Femur (tissue), 1 donor: Measurements from ENCODE around the gene PYGB.
"Not testable (repeated sequence)": the region's sequence is repeated elsewhere in the genome, so short reads cannot be mapped to it uniquely, and the experiment has no call there.

Source experiments
- DNase-seq: peaks from one replicate; pipeline ENCODE4 v3.0.0-alpha.2; 2017

Gene PYGB

DNA sequence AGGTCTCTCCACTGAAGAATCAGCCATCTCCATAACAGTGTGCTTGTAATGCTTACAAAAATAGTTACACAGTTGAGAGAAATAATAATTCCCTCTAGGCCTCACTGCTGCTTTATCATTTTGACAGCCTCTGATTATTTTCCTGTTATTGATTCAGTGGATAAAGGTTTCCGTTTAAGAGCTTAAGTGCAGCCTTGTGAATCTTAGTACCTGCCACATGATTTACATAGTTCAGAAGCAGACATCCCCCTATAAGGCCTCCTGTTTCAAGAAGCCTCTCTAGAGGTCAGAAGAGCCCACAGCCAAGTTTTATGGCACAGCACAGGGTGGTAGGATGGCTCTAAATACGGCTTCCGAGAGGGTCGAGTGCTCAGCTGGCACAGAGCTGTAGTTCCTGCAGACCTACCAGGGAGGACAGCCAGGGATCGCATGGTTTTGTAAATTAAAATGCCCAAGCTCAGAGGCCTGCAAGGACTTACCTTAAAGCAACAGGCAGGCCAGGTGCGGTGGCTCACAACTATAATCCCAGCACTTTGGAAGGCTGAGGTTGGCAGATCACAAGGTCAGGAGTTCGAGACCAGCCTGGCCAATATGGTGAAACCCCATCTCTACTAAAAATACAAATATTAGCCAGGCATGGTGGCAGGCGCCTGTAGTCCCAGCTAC lies 17.6 kb upstream of the PYGB start:
- DNase-seq: no peak

DNA sequence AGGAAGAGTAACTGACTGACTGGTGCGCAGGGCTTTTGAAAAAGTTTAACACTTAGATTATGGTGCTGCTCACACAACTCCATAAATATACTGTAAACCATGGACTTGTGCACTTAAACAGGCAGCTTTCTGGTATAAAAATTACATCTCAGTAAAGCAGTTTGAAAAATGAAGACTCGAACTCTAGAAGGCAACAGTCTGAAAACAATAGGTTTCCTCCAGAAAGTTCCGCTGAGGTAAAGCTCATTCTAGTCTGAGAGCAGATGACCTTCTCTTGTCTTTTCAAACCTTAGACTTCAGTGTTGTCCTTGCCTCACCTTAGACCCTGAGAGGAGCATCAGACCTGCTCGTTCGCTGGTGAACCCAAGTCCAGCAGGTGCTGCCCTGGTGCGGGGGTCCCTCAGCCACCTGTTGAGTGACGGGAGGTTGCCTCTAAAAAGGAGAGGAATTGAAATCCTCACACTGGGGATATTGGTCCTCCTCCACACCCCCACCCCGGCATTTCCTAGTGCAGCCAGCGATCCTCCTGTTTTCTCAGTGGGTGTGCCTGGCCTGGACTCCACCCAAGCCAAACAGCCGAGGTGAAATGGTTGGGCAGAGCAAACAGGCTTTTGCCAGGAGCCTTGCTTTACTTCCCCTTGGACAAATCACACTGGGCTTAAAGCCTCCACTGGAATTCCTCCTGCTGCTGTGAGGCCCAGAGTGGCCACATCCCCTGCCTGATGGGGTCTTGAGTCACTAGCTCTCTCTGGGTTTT lies 14.7 kb upstream of the PYGB start:
- DNase-seq: peak; percentile 56

DNA sequence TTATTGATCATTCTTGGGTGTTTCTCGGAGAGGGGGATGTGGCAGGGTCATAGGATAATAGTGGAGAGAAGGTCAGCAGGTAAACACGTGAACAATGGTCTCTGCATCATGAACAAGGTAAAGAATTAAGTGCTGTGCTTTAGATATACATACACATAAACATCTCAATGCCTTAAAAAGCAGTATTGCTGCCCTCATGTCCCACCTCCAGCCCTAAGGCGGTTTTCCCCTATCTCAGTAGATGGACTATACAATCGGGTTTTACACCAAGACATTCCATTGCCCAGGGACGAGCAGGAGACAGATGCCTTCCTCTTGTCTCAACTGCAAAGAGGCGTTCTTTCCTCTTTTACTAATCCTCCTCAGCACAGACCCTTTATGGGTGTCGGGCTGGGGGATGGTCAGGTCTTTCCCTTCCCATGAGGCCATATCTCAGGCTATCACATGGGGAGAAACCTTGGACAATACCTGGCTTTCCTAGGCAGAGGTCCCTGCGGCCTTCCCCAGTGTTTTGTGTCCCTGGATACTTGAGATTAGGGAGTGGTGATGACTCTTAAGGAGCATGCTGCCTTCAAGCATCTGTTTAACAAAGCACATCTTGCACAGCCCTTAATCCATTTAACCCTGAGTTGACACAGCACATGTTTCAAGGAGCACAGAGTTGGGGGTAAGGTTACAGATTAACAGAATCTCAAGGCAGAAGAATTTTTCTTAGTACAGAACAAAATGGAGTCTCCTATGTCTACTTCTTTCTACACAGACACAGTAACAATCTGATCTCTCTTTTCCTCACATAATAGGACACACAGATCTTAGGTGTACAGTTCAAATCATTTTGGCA lies 13.7 kb upstream of the PYGB start:
- DNase-seq: not testable (repeated sequence)

DNA sequence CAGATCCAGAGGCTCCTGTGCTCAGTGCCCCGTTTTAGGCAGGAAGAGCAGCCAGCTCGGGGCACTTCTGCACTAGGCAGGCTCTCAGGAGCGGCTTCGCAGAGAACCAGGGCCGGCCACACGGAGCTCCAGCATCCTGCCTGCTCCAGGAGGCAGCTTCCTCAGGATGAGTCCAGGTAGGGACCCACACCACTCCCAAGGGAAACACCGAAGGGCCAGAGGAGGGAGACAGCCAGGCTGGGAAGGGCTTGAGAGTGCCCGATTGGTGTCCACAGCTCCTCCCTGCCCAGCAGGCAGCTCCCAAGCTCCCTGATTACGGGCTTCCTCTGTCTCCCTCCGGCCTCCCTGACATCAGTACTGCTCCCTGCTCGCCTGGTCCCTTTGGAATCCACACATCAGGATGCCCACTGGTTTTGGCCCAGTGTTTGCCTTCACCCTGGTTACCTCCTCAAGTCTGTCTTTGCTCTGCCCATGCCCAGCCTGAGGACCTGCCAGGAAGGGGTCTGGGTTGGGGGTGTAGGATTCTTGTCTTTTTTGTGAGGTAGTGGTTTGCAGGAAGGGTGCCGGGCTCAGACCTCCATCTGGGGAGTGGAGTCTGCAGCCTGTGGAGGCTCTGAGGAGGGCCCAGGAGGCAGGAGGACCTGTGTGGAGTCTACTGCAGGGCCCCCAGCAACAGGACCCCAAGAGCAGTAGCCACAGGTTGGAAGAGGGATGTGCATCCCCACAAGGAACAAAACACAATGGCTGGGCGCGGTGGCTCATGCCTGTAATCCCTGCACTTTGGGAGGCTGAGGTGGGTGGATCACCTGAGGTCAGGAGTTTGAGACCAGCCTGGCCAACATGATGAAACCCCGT lies 11.2 kb upstream of the PYGB start:
- DNase-seq: no peak

DNA sequence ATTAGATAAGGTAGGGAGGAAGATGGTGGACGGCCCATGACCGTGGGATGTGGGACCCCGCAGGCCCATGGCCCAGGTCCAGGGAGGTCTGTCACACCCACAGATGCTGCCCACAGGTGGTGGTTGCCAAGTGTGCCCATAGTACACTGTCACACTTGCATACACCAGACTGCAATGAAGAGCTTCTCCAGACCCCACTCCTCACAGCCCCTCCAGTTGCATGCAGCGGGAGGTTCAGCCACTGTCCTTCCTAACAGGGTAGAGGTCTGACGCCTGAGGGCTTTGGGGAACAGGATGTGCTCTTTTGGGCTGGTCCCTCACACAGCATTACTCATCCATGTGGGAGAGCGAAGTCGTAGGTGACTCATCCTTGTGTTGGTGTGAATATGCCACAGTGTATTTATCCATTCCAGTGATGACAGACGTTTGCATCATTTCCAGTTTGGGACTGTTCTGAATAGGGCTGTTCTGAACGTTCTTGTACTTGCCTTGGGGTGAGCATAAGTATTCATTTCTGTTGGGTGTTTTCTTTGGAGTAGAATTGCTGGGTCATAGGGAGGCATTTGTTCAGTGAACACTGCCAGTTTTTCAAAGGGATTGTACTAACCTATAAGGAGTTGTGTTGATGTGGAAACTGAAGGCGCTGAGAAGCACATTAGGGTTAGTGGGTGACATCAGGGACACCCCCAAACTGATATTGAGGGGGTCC lies 10.1 kb upstream of the PYGB start:
- peak; percentile 45 for DNase-seq

DNA sequence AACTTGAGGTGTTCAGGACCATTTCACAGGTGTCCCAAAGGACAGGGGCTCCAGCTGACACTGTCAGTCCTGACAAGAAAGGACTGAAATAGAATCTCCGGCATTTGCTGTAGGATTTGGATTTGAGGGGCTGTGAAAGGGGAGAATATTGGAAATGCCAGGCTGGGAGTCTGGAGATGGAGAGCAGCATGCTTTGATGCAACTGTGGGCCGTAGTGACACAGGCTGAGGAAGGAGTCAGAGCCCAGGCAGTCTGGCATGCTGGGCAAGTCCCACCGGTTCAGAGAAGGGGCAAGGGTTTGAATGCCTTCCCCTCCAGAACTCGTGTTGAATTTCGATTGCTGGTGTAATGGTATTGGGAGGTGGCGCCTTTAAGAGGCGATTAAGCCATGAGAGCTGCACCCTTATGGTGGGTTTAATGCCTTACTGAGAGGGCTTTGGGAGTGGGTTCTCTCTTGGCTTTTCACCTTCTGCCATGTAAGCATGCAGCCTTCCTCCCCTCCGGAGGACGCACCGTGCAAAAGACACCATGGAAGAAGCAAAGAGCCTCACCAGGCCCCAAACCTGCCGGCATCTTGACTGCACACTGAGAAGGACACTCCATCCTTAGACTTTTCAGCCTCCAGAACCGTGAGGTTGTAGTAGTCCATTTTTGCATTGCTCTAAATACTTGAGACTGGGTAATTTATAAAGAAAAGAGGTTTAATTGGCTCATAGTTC lies 9.4 kb upstream of the PYGB start:
- DNase-seq: no peak

DNA sequence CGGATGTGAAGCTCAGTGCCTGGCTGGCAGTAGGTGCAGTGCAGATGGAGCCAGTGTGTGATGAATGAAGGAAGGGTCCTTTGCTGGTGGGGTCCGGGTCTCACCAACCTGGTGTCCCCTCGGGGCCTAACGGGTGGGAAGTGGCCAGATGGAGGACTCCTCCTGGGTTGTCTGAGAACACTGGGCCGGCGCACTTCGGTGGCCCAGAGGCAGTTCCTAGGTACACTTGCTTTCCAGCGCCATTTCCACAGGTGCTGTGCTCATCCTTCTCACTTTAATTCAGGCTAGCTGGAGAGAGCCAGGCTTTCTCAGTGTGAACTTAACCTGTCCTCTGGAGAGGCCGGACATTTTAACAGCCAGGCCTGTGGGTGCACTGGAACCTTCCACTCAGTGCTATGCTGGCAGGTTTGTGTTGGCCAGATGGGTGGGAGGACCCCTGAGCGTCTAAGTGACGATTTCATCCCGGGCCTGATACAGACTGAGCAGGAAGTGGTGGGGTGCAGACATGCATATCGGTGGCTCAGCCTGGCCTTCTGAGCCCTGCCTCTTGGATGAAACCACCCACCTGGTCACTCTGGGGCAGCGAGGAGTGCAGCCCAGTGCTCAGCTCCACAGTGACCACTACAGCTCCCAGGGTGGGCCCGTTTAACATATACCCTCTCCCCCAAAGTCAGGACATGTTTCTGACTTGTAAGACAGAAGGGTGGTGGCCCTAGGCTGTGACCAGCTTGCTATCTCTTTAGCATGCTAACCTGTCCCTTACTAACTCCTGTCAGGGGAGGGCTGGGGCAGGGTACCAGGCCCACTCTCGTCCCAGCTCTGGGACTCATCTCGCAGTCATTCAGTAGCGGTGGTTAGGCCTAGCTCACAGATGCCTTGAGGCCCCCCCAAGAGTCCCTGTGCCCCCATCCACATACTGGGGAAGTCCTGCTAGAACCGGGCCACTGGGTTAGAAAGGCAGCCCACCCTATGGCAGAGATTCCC lies 8.2 kb upstream of the PYGB start:
- no peak for DNase-seq

DNA sequence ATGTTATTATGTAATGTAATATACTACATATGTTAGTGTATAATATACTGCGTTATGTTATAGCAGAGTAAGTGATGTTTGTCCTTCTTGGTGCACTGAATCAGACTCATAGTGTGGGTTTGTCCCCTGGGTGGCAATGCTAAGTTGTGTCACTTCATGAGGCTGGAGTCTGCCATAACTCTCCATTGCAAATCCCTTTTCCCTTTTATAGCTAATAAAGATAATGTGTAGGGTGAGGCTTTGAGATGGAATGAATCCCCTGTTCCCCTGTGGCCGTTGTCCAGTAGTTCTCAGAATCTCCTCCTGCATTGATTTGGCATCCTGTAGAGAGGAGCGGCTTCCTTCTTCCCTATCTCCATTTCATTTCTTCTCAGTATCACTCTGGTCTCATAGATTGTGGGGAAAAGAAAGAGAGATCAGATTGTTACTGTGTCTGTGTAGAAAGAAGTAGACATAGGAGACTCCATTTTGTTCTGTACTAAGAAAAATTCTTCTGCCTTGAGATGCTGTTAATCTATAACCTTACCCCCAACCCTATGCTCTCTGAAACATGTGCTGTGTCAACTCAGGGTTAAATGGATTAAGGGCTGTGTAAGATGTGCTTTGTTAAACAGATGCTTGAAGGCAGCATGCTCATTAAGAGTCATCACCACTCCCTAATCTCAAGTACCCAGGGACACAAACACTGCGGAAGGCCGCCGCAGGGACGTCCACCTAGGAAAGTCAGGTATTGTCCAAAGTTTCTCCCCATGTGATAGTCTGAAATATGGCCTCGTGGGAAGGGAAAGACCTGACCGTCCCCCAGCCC lies 6.8 kb upstream of the PYGB start:
- not testable (repeated sequence) for DNase-seq

DNA sequence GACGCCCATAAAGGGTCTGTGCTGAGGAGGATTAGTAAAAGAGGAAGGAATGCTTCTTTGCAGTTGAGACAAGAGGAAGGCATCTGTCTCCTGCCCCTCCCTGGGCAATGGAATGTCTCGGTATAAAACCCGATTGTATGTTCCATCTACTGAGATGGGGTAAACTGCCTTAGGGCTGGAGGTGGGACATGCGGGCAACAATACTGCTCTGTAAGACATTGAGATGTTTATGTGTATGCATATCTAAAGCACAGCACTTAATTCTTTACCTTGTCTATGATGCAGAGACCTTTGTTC lies 6.3 kb upstream of the PYGB start:
- DNase-seq: not testable (repeated sequence)

DNA sequence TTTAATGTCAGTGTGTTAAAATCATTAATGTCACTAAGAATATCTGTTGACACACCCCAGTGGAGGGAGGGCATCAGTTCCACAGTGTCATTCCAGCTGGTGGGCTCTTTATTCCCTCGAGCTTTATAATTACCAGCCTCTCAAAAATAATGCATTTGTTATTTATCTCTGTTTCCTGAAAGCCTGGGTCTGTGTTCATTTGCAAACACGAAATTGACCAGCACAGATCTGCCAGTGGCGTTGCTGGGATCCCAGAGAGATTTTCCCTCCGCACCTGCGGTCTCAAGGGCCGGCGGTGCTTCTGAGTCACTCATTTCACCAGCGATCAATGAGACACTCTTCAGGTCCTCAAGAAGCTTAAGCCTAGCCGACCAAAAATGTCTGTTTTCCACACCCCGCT lies 5.7 kb upstream of the PYGB start:
- no peak for DNase-seq

DNA sequence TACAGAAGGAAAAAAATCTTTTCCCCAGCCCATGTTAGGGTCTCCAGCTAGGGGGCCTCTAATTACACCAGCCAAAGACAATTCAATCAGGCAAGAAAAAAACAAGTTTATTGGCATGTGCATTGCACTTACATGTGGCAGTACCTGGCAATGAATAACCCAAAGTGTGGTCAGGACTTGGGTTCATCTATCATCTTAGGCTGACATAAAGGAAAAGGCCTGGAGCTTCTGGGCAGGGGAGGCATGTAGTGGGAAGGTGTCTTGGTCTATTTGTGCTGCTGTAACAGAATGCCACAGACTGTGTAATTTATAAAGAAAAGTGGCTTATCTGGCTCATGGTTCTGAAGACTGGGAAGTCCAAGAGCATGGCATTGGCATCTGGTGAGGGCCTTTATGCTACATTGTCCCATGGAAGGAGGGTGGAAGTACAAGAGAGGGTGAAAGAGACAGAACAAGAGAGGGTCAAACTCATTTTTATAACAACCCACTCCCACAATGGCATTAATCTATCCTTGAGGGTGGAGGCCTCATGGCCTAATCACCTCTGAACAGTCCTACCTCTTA lies 4.4 kb upstream of the PYGB start:
- DNase-seq: no peak

DNA sequence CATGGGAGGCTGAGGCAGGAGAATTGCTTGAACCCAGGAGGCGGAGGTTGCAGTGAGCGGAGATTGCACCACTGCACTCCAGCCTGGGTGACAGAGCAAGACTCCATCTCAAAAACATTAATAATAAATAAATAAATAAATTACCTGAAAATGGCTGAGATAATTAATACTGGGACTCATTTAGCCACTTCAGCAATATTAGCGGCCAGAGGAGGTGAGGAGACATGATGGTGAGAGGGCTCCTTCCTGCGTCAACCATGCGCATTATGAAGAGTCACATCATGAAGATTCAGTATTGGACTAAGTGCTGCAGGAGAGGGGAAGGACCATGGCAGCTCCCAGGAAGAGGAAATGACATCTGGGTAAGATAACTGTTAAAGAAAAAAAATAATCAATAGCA lies 2.9 kb upstream of the PYGB start:
- DNase-seq: no peak

DNA sequence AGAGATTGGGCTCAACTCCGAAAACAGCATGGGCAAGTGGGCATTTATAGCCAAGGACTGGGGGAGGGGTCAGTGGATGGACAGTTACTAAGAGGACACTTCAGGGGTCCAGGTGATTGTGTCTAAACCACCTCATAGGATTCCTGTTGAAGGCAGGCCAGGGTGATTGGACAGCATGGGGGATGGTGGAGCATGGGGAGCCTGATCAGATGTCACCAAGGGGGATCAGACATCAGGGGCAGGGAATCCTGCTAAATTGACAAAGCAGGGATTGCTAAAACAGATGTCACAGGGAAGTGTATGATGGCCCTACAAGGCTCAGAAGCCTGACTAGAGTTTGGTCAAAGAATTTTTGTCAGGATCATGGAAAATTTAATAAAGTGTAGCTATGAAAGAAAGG lies 2.4 kb upstream of the PYGB start:
- no peak for DNase-seq

DNA sequence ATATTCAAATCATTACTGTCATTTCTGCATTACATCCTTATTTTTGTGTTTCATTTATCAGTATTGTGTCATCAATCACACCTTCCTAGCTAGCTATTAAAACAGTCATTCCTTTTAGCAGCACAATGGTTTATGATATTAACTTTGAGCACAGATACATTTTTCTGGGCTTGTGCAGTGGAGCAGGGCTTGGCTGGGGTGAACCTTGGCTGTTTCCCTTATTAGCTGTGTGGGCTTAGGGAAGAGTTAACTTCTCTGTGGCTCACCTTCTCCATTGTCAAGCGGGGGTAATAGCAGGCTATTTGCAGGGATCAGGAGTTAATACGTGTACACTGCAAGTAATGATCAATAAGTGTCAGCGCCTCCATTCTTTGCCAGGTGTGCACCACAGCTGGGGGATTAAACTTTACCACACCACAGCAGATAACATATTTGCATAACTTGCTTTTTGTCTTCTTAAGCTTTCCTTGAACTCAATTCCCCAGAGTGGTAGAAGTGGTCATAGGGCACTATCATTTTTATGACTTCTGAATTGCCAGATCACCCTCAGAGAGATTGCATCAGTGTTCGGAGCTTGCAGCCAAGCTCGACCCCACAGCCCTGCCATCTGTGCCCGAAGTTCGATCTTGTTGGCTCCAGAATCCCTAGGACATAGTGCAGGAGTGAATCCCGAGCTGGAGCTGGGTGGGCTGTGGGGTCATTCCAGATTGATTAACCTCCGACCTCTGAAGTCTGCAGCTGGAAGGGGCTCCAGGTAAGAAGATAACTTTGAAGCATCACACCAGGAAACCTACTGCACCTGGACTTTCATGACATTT lies 1.5 kb upstream of the PYGB start:
- no peak for DNase-seq

DNA sequence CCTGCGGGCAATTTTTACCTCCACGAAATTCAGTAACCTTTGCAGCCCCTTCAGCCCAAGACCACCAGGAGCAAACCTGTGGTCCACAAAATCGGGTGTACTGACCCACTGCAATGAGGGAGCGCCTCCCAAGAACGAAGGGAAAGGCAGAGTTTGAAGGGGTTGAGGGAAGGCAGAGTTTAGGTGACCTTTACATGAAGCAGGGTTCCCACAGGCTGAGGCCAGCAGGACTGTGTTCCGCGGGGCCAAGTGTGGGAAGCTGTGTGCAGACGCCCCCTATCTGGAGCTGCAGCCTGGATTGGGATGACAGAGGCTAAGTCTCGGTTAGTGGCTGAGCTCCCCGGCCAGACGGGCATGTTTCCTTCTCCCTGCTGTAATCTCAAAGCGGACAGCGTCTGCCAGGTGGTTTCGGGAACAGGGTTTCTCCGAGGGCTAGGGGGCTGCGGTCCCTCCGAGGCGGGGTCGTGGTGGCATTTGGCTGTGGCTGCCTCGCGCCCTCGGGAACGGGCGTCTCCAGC lies 826 bp upstream of the PYGB start:
- DNase-seq: peak; percentile 67

DNA sequence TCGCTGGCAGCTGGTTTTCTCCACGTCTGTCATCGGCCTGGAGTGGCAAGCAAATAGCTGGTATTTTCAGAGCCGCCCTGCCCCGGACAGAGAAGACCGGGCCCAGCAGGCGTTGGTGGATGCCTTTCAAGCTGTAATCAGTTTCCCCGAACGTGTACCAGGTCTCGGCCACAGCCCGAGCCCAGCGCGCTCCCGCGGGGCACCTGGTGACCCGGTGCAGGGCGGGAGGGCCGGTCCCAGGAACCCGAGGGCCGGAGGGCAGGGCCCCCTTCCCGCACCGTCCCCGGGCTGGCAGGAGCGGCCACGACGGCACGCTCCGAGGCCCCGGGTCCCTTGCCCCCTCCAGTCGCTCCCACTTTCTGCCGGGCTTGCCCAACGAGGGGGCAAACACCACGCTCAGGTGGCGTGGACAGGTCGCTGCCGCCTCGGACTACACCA lies 348 bp upstream of the PYGB start:
- DNase-seq: peak; percentile 64

DNA sequence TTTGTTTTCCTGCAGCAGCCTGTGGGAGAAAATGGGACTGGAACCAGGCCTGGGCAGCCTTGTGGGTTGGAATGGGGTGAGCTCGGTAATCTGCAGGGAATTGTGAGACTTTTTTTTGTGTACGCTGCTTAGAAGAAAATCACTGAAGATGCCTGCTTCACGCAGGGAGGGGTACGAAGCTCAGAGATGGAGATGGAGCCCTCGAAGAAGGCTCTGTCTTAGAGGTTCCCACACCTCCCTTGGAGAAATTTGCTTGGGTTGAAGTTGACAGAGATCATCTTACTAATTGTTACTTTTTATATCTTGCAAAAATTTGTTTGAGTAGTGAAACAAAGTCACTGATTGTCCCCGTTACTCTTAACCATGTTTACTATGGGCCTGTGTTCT lies 894 bp downstream of the PYGB start:
- no peak for DNase-seq
